ENCODE measurements around the gene AJAP1.
"Not testable (repeated sequence)": the region's sequence is repeated elsewhere in the genome, so short reads cannot be mapped to it uniquely, and the experiment has no call there.

The AJAP1 gene

GRCh38 chr1:4615138-4615470 lies 39.3 kb upstream of the AJAP1 start:
- TF ChIP-seq CTCF (IDR thresholded peaks at IDR 0.05; ENCODE audit: insufficient read depth, low read depth, low read length, missing control alignments), result no peak
- DNase-seq (ENCODE audit: low read depth), result no peak
- H3K4me3 ChIP-seq (ENCODE audit: low read depth, low read length), result no peak overlapping the region

- TF ChIP-seq CTCF (IDR thresholded peaks at IDR 0.05; ENCODE audit: insufficient read depth, low read depth, low read length, missing control alignments), result no peak
- H3K4me3 ChIP-seq (ENCODE audit: low read depth, low read length), result no peak overlapping the region
- DNase-seq (ENCODE audit: low read depth), result no peak
These were observed 38.9 kb upstream of the AJAP1 start for GRCh38 chr1:4615501-4615900.

GRCh38 chr1:4616831-4617465 lies 37.5 kb upstream of the AJAP1 start:
- DNase-seq (ENCODE audit: low read depth), result no peak
- no peak for TF ChIP-seq CTCF (IDR thresholded peaks at IDR 0.05; ENCODE audit: insufficient read depth, low read depth, low read length, missing control alignments)
- no peak overlapping the region for H3K4me3 ChIP-seq (ENCODE audit: low read depth, low read length)

- no peak for TF ChIP-seq CTCF (IDR thresholded peaks at IDR 0.05; ENCODE audit: insufficient read depth, low read depth, low read length, missing control alignments)
- DNase-seq (ENCODE audit: low read depth), result no peak
- no peak overlapping the region for H3K4me3 ChIP-seq (ENCODE audit: low read depth, low read length)
These were observed 36.9 kb upstream of the AJAP1 start for GRCh38 chr1:4617506-4617905.

GRCh38 chr1:4618827-4619226 lies 35.6 kb upstream of the AJAP1 start:
- H3K4me3 ChIP-seq (ENCODE audit: low read depth, low read length); DNase-seq (ENCODE audit: low read depth): not testable (repeated sequence)

- no peak for TF ChIP-seq CTCF (IDR thresholded peaks at IDR 0.05; ENCODE audit: insufficient read depth, low read depth, low read length, missing control alignments)
- H3K4me3 ChIP-seq (ENCODE audit: low read depth, low read length), result no peak overlapping the region
- DNase-seq (ENCODE audit: low read depth), result no peak
These were observed 32.8 kb upstream of the AJAP1 start for GRCh38 chr1:4621646-4622045.

GRCh38 chr1:4622821-4623220 lies 31.6 kb upstream of the AJAP1 start:
- no peak for TF ChIP-seq CTCF (IDR thresholded peaks at IDR 0.05; ENCODE audit: insufficient read depth, low read depth, low read length, missing control alignments)
- H3K4me3 ChIP-seq (ENCODE audit: low read depth, low read length), result no peak overlapping the region
- DNase-seq (ENCODE audit: low read depth), result no peak

Measured in GM12865 (cell line).